ENCODE results near the gene PHLDA2. TPM values are rescaled to one million over a fixed set of nuclear protein-coding genes. Genes with fewer than 3 reads are reported as not detected.
A peak's percentile ranks its signal among the peaks of the same experiment; 100 is the strongest.

The PHLDA2 gene
- total and polyA plus RNA-seq, 7 donors = 0.49 to 7.3 (median 0.87) TPM

GRCh38 chr11:2914455-2915195, 14.6 kb downstream of the PHLDA2 start:
- H3K27me3 ChIP-seq (ENCODE audit: insufficient read depth in 3 of 3, low read length in 2 of 3) = peaks cover 0 to 1% (median 0%) of the 10 kb centered on the region in 3 donors
- no peaks in the 10 kb centered on the region for H3K4me1 ChIP-seq
- DNase-seq = no peak
- WGBS, 3 donors = 67 to 72% (median 69%) methylated on average over 18 of the region's 18 CpGs
- no peaks in the 10 kb centered on the region for H3K36me3 ChIP-seq (ENCODE audit: insufficient read depth in 1 of 2, low read depth in 1 of 2)
- intact Hi-C loops (cut with DNase I) = no loop called here
- no peak overlapping the region for H3K27ac ChIP-seq
- no peak overlapping the region for H3K4me3 ChIP-seq
- ATAC-seq = peak; percentile 25 to 60 (median 51)
- no peak for TF ChIP-seq CTCF (IDR thresholded peaks at IDR 0.05)
- no peaks in the 10 kb centered on the region for H3K9me3 ChIP-seq

DNA sequence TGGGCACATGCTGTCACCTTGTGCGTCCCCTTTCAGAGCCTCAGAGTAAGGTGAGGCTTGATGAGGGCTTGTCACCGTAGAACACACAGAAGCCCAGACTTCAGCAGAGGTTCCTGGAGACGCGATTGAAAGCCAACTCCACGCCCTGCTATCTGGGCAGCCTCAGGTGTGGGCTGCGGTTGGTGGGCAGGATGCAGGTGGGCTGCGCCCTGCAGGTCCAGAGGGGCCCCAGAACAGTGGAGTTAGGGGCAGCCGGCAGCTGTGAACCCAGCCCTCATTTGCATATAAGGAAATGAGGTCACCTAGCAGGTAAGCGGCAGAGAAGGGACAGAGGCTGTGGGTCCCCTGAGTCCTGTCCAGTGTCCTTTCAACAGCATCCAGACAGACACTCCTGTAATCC, 15.4 kb downstream of the PHLDA2 start:
- H3K36me3 ChIP-seq (ENCODE audit: insufficient read depth in 1 of 2, low read depth in 1 of 2) = no peaks in the 10 kb centered on the region
- DNase-seq (no peak), ATAC-seq (no peak)
- no peaks in the 10 kb centered on the region for H3K4me1 ChIP-seq
- intact Hi-C loops (cut with DNase I) = no loop called here
- H3K27ac ChIP-seq = no peak overlapping the region
- WGBS, 3 donors = 82 to 91% (median 82%) methylated on average over 9 of the region's 9 CpGs
- TF ChIP-seq CTCF (IDR thresholded peaks at IDR 0.05) = no peak
- no peak overlapping the region for H3K4me3 ChIP-seq
- peaks cover 0 to 10% (median 2%) of the 10 kb centered on the region in 3 donors for H3K27me3 ChIP-seq (ENCODE audit: insufficient read depth in 3 of 3, low read length in 2 of 3)
- H3K9me3 ChIP-seq = no peaks in the 10 kb centered on the region

- peaks cover 0 to 17% (median 3%) of the 10 kb centered on the region in 3 donors for H3K27me3 ChIP-seq (ENCODE audit: insufficient read depth in 3 of 3, low read length in 2 of 3)
- no peaks in the 10 kb centered on the region for H3K4me1 ChIP-seq
- intact Hi-C loops (cut with DNase I) = no loop called here
- ATAC-seq (no peak), DNase-seq (no peak)
- H3K36me3 ChIP-seq (ENCODE audit: insufficient read depth in 1 of 2, low read depth in 1 of 2) = no peaks in the 10 kb centered on the region
- TF ChIP-seq CTCF (IDR thresholded peaks at IDR 0.05) = no peak
- no peaks in the 10 kb centered on the region for H3K9me3 ChIP-seq
- 84 to 86% (median 86%) methylated on average over 13 of the region's 13 CpGs for WGBS, 3 donors
- H3K27ac ChIP-seq = no peak overlapping the region
- no peak overlapping the region for H3K4me3 ChIP-seq
Observed at GRCh38 chr11:2913019-2913431, 16.2 kb downstream of the PHLDA2 start.

- no peak for DNase-seq
- ATAC-seq = no peak
- no peaks in the 10 kb centered on the region for H3K36me3 ChIP-seq (ENCODE audit: insufficient read depth in 1 of 2, low read depth in 1 of 2)
- peaks cover 0 to 23% (median 6%) of the 10 kb centered on the region in 3 donors for H3K27me3 ChIP-seq (ENCODE audit: insufficient read depth in 3 of 3, low read length in 2 of 3)
- no peak overlapping the region for H3K4me3 ChIP-seq
- TF ChIP-seq CTCF (IDR thresholded peaks at IDR 0.05) = no peak
- WGBS, 3 donors = 80 to 85% (median 83%) methylated on average over 5 of the region's 5 CpGs
- H3K27ac ChIP-seq = no peak overlapping the region
- intact Hi-C loops (cut with DNase I) = no loop called here
- H3K9me3 ChIP-seq = no peaks in the 10 kb centered on the region
- no peaks in the 10 kb centered on the region for H3K4me1 ChIP-seq
Observed at GRCh38 chr11:2912498-2912897, 16.7 kb downstream of the PHLDA2 start.
